ENCODE data around the gene SOX6. TPM values are rescaled to one million over a fixed set of nuclear protein-coding genes. Genes with fewer than 3 reads are reported as not detected.

The SOX6 gene
- total and polyA plus RNA-seq, 4 donors: 26.6 to 51.6 (median 38.6) TPM

DNA sequence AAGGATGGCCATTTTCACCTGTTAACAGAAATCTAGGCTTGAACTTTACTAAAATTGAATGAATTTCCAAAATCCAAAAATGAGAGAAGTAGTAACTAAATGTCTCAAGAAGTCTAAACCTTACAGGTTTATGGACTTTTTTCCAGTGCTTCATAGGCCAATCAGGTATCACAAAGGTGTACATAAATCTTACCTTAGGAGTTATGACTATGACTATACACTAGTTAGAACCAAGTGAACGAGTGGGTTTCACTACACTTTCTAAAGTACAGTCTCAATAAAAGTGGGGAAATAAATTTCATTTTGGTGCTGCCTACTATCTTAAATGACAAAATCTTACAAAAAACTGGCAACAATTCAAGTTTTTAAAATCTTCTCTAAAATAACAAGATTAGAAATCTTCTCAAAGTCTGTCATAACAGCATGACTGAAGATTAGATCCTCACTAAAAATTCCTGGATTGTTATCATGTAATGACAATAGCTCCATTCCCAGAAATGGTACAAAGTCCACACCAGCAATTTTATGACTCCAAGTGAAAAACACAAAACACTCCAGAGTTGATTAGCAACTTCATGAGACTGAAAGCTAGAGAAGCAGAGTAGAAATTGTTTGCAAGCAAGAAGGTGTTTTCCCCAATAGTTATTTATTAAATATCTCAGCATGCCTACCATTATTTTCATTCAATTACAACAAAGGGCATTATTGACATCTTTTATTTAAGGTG, 20.9 kb downstream of the SOX6 start:
- DNase-seq (ENCODE audit: low read depth in 4 of 6, low spot score in 6 of 6): no peak
- no CpG with 5 or more reads among the region's 1 CpG for WGBS (ENCODE audit: insufficient coverage)
- Histone ChIP-seq H3K27me3 (ENCODE audit: control insufficient read depth, insufficient read depth, low read length) (no peaks in the 10 kb centered on the region), H3K27ac (ENCODE audit: low read depth, low read length) (no peak overlapping the region), H3K4me3 (ENCODE audit: low read depth, low read length) (no peak overlapping the region), H3K9me3 (ENCODE audit: control insufficient read depth, insufficient read depth, low read length) (no peaks in the 10 kb centered on the region), H3K36me3 (ENCODE audit: control insufficient read depth, insufficient read depth, low read length) (no peaks in the 10 kb centered on the region), H3K4me1 (ENCODE audit: control insufficient read depth, insufficient read depth, low read length) (no peaks in the 10 kb centered on the region)

DNA sequence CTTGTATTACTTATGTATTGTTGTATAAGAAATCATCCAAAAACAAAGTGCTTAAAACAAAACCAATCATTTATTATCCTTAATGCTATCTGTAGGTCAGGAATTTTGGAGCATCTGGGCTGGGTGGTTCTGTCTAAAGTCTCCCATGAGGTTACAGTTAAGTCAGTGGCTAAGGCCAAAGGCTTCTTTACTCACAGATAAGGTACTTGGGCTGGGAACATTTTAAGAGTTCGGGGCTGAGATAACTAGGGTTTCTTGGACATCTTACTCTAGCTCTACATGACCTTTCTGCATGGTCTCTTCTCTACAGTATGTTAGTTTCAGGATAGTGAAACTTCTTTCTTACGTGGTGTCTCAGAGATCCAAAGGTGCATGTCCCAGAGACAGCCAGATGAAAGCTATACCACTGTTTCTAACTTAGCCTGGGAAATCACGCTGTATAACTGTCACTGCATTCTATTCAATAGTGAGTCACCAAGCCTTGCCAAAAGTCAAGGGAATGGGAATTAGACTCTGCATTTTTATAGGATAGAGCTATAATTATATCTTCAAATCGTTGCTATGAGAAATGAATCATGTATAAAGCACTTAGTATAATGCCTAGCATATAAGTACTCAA, 29.6 kb downstream of the SOX6 start:
- no peaks in the 10 kb centered on the region for H3K36me3 ChIP-seq (ENCODE audit: control insufficient read depth, insufficient read depth, low read length)
- H3K4me1 ChIP-seq (ENCODE audit: control insufficient read depth, insufficient read depth, low read length): no peaks in the 10 kb centered on the region
- WGBS (ENCODE audit: insufficient coverage): no CpG with 5 or more reads among the region's 4 CpGs
- H3K4me3 ChIP-seq (ENCODE audit: low read depth, low read length): no peak overlapping the region
- H3K9me3 ChIP-seq (ENCODE audit: control insufficient read depth, insufficient read depth, low read length): no peaks in the 10 kb centered on the region
- H3K27ac ChIP-seq (ENCODE audit: low read depth, low read length): no peak overlapping the region
- DNase-seq (ENCODE audit: low read depth in 4 of 6, low spot score in 6 of 6): no peak
- no peaks in the 10 kb centered on the region for H3K27me3 ChIP-seq (ENCODE audit: control insufficient read depth, insufficient read depth, low read length)

DNA sequence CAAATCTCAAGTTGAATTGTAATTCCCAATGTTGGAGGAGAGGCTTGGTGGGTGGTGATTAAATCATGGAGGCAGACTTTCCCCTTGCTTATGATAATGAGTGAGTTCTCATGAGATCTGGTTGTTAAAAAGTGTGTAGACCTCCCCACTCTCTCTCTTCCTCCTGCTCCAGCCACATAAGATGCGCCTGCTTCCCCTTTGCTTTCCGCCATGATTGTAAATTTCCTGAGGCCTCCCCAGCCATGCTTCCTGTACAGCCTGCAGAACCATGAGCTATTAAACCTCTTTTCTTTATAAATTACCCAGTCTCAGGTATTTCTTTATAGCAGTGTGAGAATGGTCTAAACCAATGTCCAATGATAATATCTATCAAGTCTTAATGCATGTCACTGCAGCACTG, 34.2 kb downstream of the SOX6 start:
- H3K27ac ChIP-seq (ENCODE audit: low read depth, low read length): no peak overlapping the region
- H3K4me3 ChIP-seq (ENCODE audit: low read depth, low read length): no peak overlapping the region
- H3K27me3 ChIP-seq (ENCODE audit: control insufficient read depth, insufficient read depth, low read length): no peaks in the 10 kb centered on the region
- H3K36me3 ChIP-seq (ENCODE audit: control insufficient read depth, insufficient read depth, low read length): no peaks in the 10 kb centered on the region
- H3K9me3 ChIP-seq (ENCODE audit: control insufficient read depth, insufficient read depth, low read length): no peaks in the 10 kb centered on the region
- WGBS (ENCODE audit: insufficient coverage): no CpG with 5 or more reads among the region's 2 CpGs
- no peak for DNase-seq (ENCODE audit: low read depth in 4 of 6, low spot score in 6 of 6)
- H3K4me1 ChIP-seq (ENCODE audit: control insufficient read depth, insufficient read depth, low read length): no peaks in the 10 kb centered on the region

DNA sequence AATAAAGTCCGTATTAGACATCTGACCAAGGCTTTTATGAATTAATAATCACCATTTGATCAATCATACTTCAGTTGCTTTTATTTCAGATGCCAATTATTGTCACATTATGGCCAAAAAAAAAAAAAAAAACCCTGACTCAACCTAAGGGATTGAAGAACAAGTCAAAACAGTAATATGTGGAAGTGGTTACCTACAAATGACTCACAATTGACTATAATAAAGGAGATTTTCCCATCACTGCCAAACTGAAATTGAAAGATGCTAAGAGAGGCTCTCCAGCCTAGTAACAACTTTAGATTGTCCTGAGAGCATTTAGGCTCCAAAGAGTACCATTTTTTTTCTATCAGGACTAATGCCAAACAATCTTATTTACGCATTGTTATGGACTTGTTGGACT, 35.2 kb downstream of the SOX6 start:
- H3K4me1 ChIP-seq (ENCODE audit: control insufficient read depth, insufficient read depth, low read length): no peaks in the 10 kb centered on the region
- no CpG with 5 or more reads among the region's 2 CpGs for WGBS (ENCODE audit: insufficient coverage)
- no peak overlapping the region for H3K27ac ChIP-seq (ENCODE audit: low read depth, low read length)

DNA sequence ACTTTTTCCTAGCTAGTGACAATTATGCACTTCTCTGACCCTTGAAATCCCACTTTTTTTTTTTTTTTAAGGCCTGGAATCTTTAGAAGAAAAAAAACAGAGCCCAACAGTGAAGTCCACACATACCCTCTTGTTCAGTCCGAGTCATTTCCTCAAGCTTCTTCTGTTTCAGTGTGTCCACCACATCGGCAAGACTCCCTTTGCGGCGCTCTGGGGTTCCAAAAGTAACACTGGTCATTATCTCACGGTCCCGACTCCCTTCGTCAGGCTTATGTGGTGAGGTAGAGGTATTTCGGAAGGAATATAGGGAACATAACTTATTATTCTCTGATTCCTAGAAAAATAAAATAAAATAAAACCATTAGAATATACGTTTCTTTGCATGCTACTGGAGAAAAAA, 38.0 kb downstream of the SOX6 start:
- no peaks in the 10 kb centered on the region for H3K4me1 ChIP-seq (ENCODE audit: control insufficient read depth, insufficient read depth, low read length)
- WGBS (ENCODE audit: insufficient coverage): 67% methylated on average over 1 of the region's 9 CpGs
- no peaks in the 10 kb centered on the region for H3K27me3 ChIP-seq (ENCODE audit: control insufficient read depth, insufficient read depth, low read length)
- no peak overlapping the region for H3K4me3 ChIP-seq (ENCODE audit: low read depth, low read length)
- H3K9me3 ChIP-seq (ENCODE audit: control insufficient read depth, insufficient read depth, low read length): no peaks in the 10 kb centered on the region
- no peaks in the 10 kb centered on the region for H3K36me3 ChIP-seq (ENCODE audit: control insufficient read depth, insufficient read depth, low read length)
- no peak for DNase-seq (ENCODE audit: low read depth in 4 of 6, low spot score in 6 of 6)
- H3K27ac ChIP-seq (ENCODE audit: low read depth, low read length): no peak overlapping the region

More for the DNA sequence above, 35.2 kb downstream of the SOX6 start:
- no peaks in the 10 kb centered on the region for H3K27me3 ChIP-seq (ENCODE audit: control insufficient read depth, insufficient read depth, low read length)
- no peak overlapping the region for H3K4me3 ChIP-seq (ENCODE audit: low read depth, low read length)
- no peak for DNase-seq (ENCODE audit: low read depth in 4 of 6, low spot score in 6 of 6)
- no peaks in the 10 kb centered on the region for H3K9me3 ChIP-seq (ENCODE audit: control insufficient read depth, insufficient read depth, low read length)
- no peaks in the 10 kb centered on the region for H3K36me3 ChIP-seq (ENCODE audit: control insufficient read depth, insufficient read depth, low read length)

DNA sequence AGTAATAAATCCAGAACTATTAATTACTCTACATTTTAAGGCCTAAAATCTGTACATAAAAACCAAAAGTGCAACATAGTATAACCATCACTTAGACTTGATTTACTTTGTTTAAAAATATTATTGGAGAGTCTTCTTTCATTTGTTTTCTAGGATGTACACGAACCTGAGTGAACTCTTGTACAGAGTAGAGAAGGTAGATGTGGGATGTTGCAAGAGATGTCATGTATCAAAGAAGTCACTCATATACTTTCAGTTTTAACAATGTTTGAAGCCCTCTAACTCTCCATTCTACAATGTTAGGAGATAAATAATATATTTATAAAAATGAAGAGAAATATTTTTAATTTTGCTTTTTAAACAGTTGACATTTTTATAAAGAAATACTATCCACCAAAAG, 38.6 kb downstream of the SOX6 start:
- no peak overlapping the region for H3K27ac ChIP-seq (ENCODE audit: low read depth, low read length)
- no peaks in the 10 kb centered on the region for H3K9me3 ChIP-seq (ENCODE audit: control insufficient read depth, insufficient read depth, low read length)
- no peak for DNase-seq (ENCODE audit: low read depth in 4 of 6, low spot score in 6 of 6)
- H3K4me1 ChIP-seq (ENCODE audit: control insufficient read depth, insufficient read depth, low read length): no peaks in the 10 kb centered on the region
- WGBS (ENCODE audit: insufficient coverage): no CpG with 5 or more reads among the region's 1 CpG
- no peaks in the 10 kb centered on the region for H3K27me3 ChIP-seq (ENCODE audit: control insufficient read depth, insufficient read depth, low read length)
- H3K4me3 ChIP-seq (ENCODE audit: low read depth, low read length): no peak overlapping the region
- H3K36me3 ChIP-seq (ENCODE audit: control insufficient read depth, insufficient read depth, low read length): no peaks in the 10 kb centered on the region

DNA sequence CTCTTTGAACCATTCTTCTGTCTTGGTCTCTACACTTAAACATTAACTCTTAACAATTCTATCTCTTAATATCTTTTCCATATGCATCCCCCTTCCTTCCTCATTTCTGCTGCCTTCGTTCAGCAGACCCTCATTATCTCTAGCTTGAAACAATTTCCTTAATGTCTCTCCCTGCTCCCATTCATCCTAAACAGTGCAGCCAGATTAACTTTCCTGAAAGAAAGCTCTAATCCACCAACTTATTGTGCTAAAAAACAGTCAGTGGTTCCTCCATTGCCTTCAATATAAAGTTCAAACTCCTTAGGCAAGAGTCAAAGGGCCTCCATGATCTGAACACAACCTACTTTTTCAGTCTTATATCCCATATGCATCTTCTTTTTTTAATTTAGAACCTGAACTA, 42.5 kb downstream of the SOX6 start:
- 47% methylated on average over 1 of the region's 1 CpG for WGBS (ENCODE audit: insufficient coverage)
- Histone ChIP-seq H3K9me3 (ENCODE audit: control insufficient read depth, insufficient read depth, low read length) (no peaks in the 10 kb centered on the region), H3K27ac (ENCODE audit: low read depth, low read length) (no peak overlapping the region), H3K4me3 (ENCODE audit: low read depth, low read length) (no peak overlapping the region), H3K4me1 (ENCODE audit: control insufficient read depth, insufficient read depth, low read length) (no peaks in the 10 kb centered on the region), H3K27me3 (ENCODE audit: control insufficient read depth, insufficient read depth, low read length) (no peaks in the 10 kb centered on the region), H3K36me3 (ENCODE audit: control insufficient read depth, insufficient read depth, low read length) (no peaks in the 10 kb centered on the region)
- peak in 1 of 6 donors; percentile 66 for DNase-seq (ENCODE audit: low read depth in 4 of 6, low spot score in 6 of 6)

- Histone ChIP-seq H3K27ac (ENCODE audit: low read depth, low read length) (no peak overlapping the region), H3K27me3 (ENCODE audit: control insufficient read depth, insufficient read depth, low read length) (no peaks in the 10 kb centered on the region), H3K4me1 (ENCODE audit: control insufficient read depth, insufficient read depth, low read length) (no peaks in the 10 kb centered on the region), H3K9me3 (ENCODE audit: control insufficient read depth, insufficient read depth, low read length) (no peaks in the 10 kb centered on the region), H3K36me3 (ENCODE audit: control insufficient read depth, insufficient read depth, low read length) (no peaks in the 10 kb centered on the region), H3K4me3 (ENCODE audit: low read depth, low read length) (no peak overlapping the region)
- WGBS (ENCODE audit: insufficient coverage): 94% methylated on average over 2 of the region's 3 CpGs
- no peak for DNase-seq (ENCODE audit: low read depth in 4 of 6, low spot score in 6 of 6)
These were observed 44.0 kb downstream of the SOX6 start for GRCh38 chr11:16312233-16312765.

DNA sequence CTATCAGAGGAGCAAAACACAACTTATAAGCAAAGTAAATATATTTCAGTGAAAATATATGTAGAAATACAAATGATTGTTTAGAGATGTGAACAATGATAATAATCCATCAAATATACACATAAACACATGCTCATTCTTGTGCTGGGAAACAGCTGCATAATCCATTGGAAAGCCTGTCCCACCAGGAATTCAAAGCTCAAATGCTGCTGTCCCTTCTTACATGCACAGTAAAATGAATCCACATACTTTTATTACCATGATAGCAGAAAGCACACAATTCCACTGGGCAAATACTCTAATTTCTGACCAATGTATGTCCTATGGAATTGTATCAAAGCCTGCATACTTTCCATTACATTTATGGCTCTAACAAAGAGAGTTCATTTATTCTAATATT, 44.5 kb downstream of the SOX6 start:
- Histone ChIP-seq H3K9me3 (ENCODE audit: control insufficient read depth, insufficient read depth, low read length) (no peaks in the 10 kb centered on the region), H3K27me3 (ENCODE audit: control insufficient read depth, insufficient read depth, low read length) (no peaks in the 10 kb centered on the region), H3K4me1 (ENCODE audit: control insufficient read depth, insufficient read depth, low read length) (no peaks in the 10 kb centered on the region), H3K36me3 (ENCODE audit: control insufficient read depth, insufficient read depth, low read length) (no peaks in the 10 kb centered on the region), H3K4me3 (ENCODE audit: low read depth, low read length) (no peak overlapping the region), H3K27ac (ENCODE audit: low read depth, low read length) (no peak overlapping the region)
- DNase-seq (ENCODE audit: low read depth in 4 of 6, low spot score in 6 of 6): no peak

- Histone ChIP-seq H3K9me3 (ENCODE audit: control insufficient read depth, insufficient read depth, low read length) (no peaks in the 10 kb centered on the region), H3K36me3 (ENCODE audit: control insufficient read depth, insufficient read depth, low read length) (no peaks in the 10 kb centered on the region), H3K27me3 (ENCODE audit: control insufficient read depth, insufficient read depth, low read length) (no peaks in the 10 kb centered on the region), H3K4me3 (ENCODE audit: low read depth, low read length) (no peak overlapping the region), H3K4me1 (ENCODE audit: control insufficient read depth, insufficient read depth, low read length) (no peaks in the 10 kb centered on the region), H3K27ac (ENCODE audit: low read depth, low read length) (no peak overlapping the region)
- DNase-seq (ENCODE audit: low read depth in 4 of 6, low spot score in 6 of 6): no peak
These were observed 45.4 kb downstream of the SOX6 start for GRCh38 chr11:16310943-16311342.

Measured in spinal cord (tissue), 10 donors.